ENCODE measurements around the gene RERE. TPM values are rescaled to one million over a fixed set of nuclear protein-coding genes. Genes with fewer than 3 reads are reported as not detected.
A peak's percentile ranks its signal among the peaks of the same experiment; 100 is the strongest.

Gene RERE
- total RNA-seq, 2 donors from 2014 or later: 102 to 108 TPM

DNA sequence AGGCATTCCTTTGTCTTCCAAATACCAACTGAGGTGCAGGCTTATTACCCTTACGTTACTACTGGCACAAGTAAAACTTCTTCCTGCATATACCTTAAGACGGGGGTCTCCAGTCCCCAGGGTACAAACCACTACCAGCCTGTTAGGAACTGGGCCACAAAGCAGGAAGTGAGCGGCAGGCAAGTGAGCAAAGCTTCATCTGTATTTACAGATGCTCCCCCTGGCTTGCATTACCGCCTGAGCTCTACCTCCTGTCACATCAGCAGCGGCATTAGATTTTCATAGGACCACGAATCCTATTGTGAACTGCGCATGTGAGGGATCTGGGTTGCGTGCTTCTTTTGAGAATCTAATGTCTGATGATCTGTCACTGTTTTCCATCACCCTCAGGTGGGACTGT, 386.4 kb downstream of the RERE start:
- ATAC-seq: peak; percentile 76
- no peaks in the 10 kb centered on the region for H3K36me3 Mint-ChIP-seq (ENCODE audit: low read depth)
- no peaks in the 10 kb centered on the region for H3K9me3 ChIP-seq (ENCODE audit: control insufficient read depth, low read length, poor library complexity, severe bottlenecking)
- peak in 2 of 3 donors; percentile 11 to 24 for DNase-seq
- H3K4me3 Mint-ChIP-seq: peak overlapping the region; percentile 77
- H3K4me1 Mint-ChIP-seq: peaks cover 57% of the 10 kb centered on the region
- no peaks in the 10 kb centered on the region for H3K27me3 Mint-ChIP-seq
- H3K27ac Mint-ChIP-seq: peak overlapping the region; percentile 78

DNA sequence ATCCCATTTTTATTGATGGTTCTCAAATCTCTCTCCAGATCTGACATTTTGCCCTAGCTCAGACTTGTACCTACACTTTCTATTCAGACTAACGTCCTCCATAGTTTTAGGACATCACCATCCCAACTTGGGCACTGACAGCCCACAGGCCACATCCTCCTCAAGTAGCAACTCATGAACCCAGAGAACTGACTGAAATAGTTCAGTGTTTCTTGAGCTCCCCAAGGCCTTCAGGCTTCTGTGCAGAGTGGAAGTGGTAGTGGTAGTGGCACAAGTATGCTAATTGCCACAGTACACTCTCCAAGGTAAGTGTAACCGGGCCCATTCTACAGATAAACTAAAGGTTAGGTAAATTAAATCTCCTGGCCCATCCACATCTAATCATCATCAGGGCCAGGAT, 387.0 kb downstream of the RERE start:
- Mint-ChIP-seq H3K4me3 (peak overlapping the region; percentile 77), H3K27me3 (no peaks in the 10 kb centered on the region), H3K27ac (peak overlapping the region; percentile 78), H3K36me3 (ENCODE audit: low read depth) (no peaks in the 10 kb centered on the region), H3K4me1 (peaks cover 58% of the 10 kb centered on the region)
- ATAC-seq (peak; percentile 41), DNase-seq (no peak)
- no peaks in the 10 kb centered on the region for H3K9me3 ChIP-seq (ENCODE audit: control insufficient read depth, low read length, poor library complexity, severe bottlenecking)

DNA sequence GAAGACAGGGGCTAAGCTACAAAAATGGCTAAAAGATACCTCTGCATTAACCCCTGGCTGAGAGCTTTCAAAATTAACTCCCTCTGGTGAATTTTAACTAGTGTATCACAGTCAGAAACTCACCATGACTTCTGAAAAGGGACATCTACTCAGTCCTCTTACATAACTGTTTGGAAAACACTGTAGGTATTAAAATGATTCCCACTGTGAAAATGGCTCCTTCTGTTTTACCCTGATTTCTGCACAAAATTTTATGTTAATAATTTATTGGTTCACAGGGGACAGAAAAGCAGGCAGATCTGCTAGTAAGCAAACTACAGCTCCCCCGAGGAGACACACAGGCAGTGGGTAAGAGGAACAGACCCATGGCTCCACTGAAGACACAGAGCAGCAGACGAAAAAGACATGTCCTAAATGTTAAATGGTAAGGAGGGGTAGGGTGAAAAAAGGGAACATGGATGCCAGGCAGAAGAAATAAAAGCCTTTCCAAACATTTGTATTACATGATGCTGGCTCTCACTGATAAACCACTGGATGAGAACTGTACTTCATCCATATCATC, 387.8 kb downstream of the RERE start:
- no peaks in the 10 kb centered on the region for H3K27me3 Mint-ChIP-seq
- no peak for ATAC-seq
- peak overlapping the region; percentile 78 for H3K27ac Mint-ChIP-seq

DNA sequence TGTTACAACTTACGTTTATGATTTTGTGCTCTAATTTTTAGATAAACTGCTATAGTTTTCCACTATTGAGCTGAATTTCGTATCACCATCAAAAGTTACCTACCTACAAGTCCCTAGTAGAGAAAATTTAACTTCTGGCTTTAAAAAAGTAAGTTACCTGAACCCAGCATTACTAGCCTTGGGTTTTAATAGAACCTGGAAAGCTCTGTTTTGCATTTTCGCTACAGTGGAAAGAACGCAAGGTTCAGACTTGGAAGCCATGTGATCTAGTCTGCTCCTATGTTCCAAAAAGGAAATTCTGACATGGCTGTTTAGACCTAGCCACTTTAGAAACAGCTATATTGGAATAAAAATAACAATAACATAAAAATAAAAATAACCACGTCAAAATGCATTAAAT, 389.0 kb downstream of the RERE start:
- Mint-ChIP-seq H3K4me1 (peaks cover 71% of the 10 kb centered on the region), H3K27ac (peak overlapping the region; percentile 97), H3K4me3 (no peak overlapping the region), H3K27me3 (no peaks in the 10 kb centered on the region), H3K36me3 (ENCODE audit: low read depth) (peaks cover 4% of the 10 kb centered on the region)
- DNase-seq (no peak), ATAC-seq (no peak)
- no peaks in the 10 kb centered on the region for H3K9me3 ChIP-seq (ENCODE audit: control insufficient read depth, low read length, poor library complexity, severe bottlenecking)

More for the DNA sequence above, 387.8 kb downstream of the RERE start:
- peaks cover 1% of the 10 kb centered on the region for H3K36me3 Mint-ChIP-seq (ENCODE audit: low read depth)
- DNase-seq: no peak
- H3K4me1 Mint-ChIP-seq: peaks cover 65% of the 10 kb centered on the region
- no peak overlapping the region for H3K4me3 Mint-ChIP-seq
- H3K9me3 ChIP-seq (ENCODE audit: control insufficient read depth, low read length, poor library complexity, severe bottlenecking): no peaks in the 10 kb centered on the region

DNA sequence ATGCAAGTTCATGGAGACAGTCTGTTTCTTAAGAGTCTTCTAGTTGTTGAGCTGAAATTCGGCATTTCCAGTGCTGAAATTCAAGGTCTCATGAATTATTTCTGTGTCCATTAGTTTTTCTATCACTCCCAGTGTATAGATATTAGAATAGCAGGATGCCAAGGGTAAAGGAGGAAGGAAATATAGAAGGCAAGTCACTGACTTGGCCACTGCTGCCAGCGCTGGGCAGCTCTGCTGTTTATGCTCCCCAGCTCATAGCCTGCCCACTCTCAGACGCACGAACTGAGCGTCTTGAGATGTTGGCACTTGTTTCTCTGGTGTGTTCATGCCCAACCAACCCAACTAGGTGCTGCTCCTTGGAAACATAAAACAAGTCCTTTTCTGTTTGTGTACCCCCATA, 389.5 kb downstream of the RERE start:
- DNase-seq: no peak
- peaks cover 7% of the 10 kb centered on the region for H3K36me3 Mint-ChIP-seq (ENCODE audit: low read depth)
- peak overlapping the region; percentile 89 for H3K4me3 Mint-ChIP-seq
- H3K9me3 ChIP-seq (ENCODE audit: control insufficient read depth, low read length, poor library complexity, severe bottlenecking): no peaks in the 10 kb centered on the region
- H3K4me1 Mint-ChIP-seq: peaks cover 71% of the 10 kb centered on the region
- peak overlapping the region; percentile 97 for H3K27ac Mint-ChIP-seq
- no peaks in the 10 kb centered on the region for H3K27me3 Mint-ChIP-seq
- no peak for ATAC-seq

DNA sequence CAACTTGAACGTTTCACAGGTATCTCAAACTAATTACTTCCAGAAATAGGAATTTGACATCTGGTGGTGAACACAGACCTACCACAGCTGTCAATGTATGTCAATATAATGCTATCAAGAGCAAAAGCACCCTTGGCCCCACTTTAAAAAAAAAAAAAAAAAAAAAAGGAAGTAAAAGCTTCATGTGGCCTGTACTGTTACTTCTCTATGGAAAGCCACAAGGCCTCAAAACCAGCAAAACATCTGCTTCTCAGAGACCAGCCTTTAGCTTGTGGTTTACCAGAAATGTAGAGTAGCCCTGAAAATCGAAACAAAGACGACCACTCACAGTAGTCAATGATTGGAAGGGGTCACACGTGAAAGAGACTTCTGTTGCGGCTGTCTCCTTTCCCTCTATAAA, 389.9 kb downstream of the RERE start:
- ATAC-seq (peak; percentile 36), DNase-seq (no peak)
- Mint-ChIP-seq H3K4me1 (peaks cover 69% of the 10 kb centered on the region), H3K4me3 (peak overlapping the region; percentile 89), H3K36me3 (ENCODE audit: low read depth) (peaks cover 7% of the 10 kb centered on the region), H3K27ac (peak overlapping the region; percentile 97), H3K27me3 (no peaks in the 10 kb centered on the region)
- no peaks in the 10 kb centered on the region for H3K9me3 ChIP-seq (ENCODE audit: control insufficient read depth, low read length, poor library complexity, severe bottlenecking)

DNA sequence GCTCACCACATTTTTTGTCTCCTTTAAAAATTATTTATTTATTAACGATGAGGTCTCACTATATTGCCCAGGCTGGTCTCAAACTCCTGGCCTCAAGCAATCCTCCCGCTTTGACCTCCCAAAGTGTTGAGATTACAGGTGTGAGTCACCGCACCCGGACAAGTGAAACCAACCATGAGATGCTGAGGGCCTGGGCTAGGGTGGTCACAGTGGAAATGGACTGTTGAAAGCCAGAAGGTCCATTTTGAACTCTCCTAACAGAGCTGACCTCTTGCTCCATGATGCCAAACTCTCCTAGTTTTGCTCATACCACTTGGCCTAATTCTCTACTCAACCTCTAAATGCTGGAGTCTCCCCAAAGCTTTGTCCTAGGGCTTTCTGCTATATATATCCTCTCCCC, 390.4 kb downstream of the RERE start:
- no peak for ATAC-seq

DNA sequence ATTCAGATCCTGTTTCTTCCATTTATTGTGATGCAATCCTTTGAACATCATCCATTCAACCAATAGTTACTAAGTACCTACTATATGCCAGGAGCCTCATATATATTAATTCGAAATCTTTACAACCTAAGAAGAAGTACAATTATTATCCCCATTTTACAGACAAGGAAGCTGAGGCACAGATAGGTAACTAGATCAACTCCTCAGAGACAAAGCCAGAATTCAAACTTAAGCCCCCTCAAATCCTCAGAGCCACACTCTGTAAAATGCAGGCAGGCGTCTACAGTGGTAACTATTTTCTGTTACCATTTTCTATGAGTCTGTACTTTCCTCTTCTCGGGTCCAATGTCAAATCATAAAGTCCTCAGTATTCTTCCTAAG, 391.7 kb downstream of the RERE start:
- peak overlapping the region; percentile 97 for H3K27ac Mint-ChIP-seq
- ATAC-seq (no peak), DNase-seq (no peak)
- no peaks in the 10 kb centered on the region for H3K27me3 Mint-ChIP-seq
- peaks cover 54% of the 10 kb centered on the region for H3K4me1 Mint-ChIP-seq
- H3K4me3 Mint-ChIP-seq: no peak overlapping the region
- no peaks in the 10 kb centered on the region for H3K9me3 ChIP-seq (ENCODE audit: control insufficient read depth, low read length, poor library complexity, severe bottlenecking)
- H3K36me3 Mint-ChIP-seq (ENCODE audit: low read depth): peaks cover 7% of the 10 kb centered on the region

More for the DNA sequence above, 390.4 kb downstream of the RERE start:
- H3K4me1 Mint-ChIP-seq: peaks cover 64% of the 10 kb centered on the region
- no peaks in the 10 kb centered on the region for H3K9me3 ChIP-seq (ENCODE audit: control insufficient read depth, low read length, poor library complexity, severe bottlenecking)
- peak overlapping the region; percentile 97 for H3K27ac Mint-ChIP-seq
- DNase-seq: no peak
- no peaks in the 10 kb centered on the region for H3K27me3 Mint-ChIP-seq
- peaks cover 7% of the 10 kb centered on the region for H3K36me3 Mint-ChIP-seq (ENCODE audit: low read depth)
- H3K4me3 Mint-ChIP-seq: peak overlapping the region; percentile 89

DNA sequence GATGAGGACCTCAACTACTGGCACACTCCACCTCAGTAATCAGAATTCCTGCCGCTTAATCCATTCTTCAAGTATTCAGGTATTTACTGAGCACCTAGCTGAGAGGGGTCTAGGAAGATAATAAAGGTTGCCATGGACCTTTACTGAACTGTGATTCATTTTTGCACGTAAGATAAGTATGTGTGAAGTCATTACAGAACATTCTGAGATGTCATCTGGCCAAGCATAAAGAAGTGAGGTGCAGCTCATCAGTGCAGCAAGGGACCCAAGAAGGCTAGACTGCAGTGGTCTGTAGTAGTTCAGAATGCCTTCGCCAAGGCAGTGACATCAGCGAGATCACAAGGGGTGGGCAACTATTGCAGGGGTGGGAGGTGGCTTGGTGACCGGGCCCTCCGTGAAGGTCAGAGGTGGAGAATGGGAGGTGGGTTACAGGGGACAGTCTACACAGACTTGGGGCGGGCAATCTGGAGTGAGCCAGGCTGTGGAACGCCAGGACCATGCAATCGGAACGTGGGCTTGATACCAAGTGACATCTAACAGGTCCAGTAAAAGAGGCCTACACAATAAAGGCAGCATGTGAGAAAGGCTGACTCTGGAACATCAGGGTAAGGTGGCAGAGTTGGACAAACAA, 392.2 kb downstream of the RERE start:
- Mint-ChIP-seq H3K36me3 (ENCODE audit: low read depth) (peaks cover 7% of the 10 kb centered on the region), H3K27me3 (no peaks in the 10 kb centered on the region), H3K4me1 (peaks cover 49% of the 10 kb centered on the region), H3K4me3 (peak overlapping the region; percentile 97), H3K27ac (peak overlapping the region; percentile 97)
- DNase-seq: no peak
- H3K9me3 ChIP-seq (ENCODE audit: control insufficient read depth, low read length, poor library complexity, severe bottlenecking): no peaks in the 10 kb centered on the region
- no peak for ATAC-seq

DNA sequence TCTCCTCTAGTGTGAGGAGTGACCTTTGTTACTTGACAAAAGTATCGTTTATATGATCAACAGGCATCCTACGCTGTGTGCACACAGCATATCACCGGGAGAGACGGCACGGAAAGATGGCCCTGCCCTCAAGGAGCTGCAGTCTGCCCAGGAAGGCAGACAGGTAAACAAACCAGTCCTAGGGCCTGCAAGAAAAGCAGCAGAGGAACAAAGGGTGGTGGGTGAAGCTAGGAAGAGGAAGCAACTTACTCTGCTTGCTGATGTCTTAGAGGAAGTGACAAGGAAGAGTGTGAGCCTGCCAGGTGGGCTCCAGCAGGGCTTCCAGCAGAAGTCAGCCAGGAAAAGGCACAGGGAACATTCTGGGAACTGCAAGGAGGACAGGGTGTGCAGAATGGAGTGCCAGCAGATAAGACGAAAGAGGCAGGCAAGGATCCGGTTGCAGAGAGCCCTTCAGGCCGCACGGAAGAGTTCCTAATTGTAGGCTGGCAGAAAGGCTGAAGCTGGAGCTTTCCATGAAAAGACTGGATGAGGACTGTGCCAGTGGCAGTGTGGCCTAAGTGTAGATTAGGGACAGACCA, 392.8 kb downstream of the RERE start:
- peak overlapping the region; percentile 97 for H3K4me3 Mint-ChIP-seq
- peak in 2 of 3 donors; percentile 25 to 41 for DNase-seq
- H3K4me1 Mint-ChIP-seq: peaks cover 44% of the 10 kb centered on the region
- peaks cover 7% of the 10 kb centered on the region for H3K36me3 Mint-ChIP-seq (ENCODE audit: low read depth)
- no peaks in the 10 kb centered on the region for H3K27me3 Mint-ChIP-seq
- ATAC-seq: peak; percentile 77
- H3K9me3 ChIP-seq (ENCODE audit: control insufficient read depth, low read length, poor library complexity, severe bottlenecking): no peaks in the 10 kb centered on the region
- H3K27ac Mint-ChIP-seq: peak overlapping the region; percentile 97

DNA sequence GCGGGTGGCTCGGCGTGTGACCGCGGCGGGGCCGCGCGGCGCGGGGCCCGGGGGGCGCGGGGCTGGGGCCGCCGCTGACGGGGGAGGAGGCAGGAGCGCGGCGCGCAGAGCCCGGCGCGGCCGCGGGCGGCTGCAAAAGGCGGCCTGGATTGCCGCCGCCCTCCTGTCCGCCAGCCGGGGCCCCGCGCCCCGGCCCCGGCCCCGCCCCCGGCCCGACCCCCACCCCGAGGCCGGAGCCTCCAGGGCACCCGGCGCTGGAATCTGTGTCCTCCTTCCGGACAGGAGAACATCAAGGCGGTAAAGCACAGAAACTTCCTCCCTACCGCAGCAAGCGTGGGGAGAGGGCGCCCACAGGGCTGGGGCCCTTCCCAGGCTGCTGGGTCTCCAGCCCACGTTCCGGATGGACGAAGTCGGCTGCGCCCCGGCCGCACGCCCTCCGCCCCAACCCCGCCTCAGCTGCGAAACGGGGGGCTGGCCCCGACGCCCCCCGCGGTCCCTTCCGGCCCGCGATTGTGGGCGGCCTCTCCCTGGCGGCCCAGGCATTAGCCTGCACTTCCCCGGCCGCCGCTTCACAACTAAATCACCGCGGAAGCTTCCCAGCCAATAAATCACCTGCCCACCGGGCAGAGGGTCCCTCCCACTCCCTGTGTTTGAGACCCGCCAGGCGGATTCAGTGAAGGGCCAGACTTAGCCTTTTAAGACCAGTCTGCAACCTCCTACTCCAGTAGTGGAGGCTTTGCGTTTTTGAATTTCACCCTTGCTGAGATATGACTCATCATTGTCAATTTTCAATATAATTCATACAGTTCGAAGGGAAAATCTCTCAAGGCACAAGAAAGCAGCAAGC, 393.5 kb downstream of the RERE start:
- Mint-ChIP-seq H3K36me3 (ENCODE audit: low read depth) (peaks cover 7% of the 10 kb centered on the region), H3K4me1 (peaks cover 39% of the 10 kb centered on the region), H3K4me3 (peak overlapping the region; percentile 97), H3K27ac (peak overlapping the region; percentile 97), H3K27me3 (no peaks in the 10 kb centered on the region)
- ATAC-seq (peak; percentile 51), DNase-seq (peak; percentile 19 to 52 (median 40))
- no peaks in the 10 kb centered on the region for H3K9me3 ChIP-seq (ENCODE audit: control insufficient read depth, low read length, poor library complexity, severe bottlenecking)

DNA sequence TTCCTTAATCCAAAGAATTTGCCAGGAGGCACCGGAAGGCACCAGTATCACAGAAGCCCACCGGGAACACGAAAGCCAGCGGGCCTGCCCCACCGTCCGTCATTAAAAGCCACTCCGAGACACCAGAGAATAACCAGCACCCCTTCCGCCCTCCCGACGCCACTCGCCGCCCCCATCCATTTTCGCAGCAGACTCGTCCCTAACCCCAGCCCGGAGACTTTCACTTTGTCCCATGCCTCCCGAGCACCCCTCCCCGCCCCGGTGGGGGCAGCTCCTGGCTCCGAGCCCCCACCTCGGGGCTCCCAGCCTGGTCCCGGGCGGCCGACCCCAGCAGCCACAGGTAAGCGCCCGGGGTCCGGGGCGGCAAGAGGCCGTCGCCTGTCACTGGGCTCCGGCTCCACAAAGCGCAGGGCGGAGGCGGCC, 394.2 kb downstream of the RERE start:
- no peak overlapping the region for H3K4me3 Mint-ChIP-seq
- no peaks in the 10 kb centered on the region for H3K9me3 ChIP-seq (ENCODE audit: control insufficient read depth, low read length, poor library complexity, severe bottlenecking)
- peaks cover 43% of the 10 kb centered on the region for H3K4me1 Mint-ChIP-seq
- peaks cover 8% of the 10 kb centered on the region for H3K36me3 Mint-ChIP-seq (ENCODE audit: low read depth)
- peak; percentile 8 for ATAC-seq
- DNase-seq: peak; percentile 18 to 38 (median 24)
- H3K27me3 Mint-ChIP-seq: no peaks in the 10 kb centered on the region
- no peak overlapping the region for H3K27ac Mint-ChIP-seq
